ENCODE measurements around the gene ZNF281.
"Not testable (repeated sequence)": the region's sequence is repeated elsewhere in the genome, so short reads cannot be mapped to it uniquely, and the experiment has no call there.

The ZNF281 gene, protein sequence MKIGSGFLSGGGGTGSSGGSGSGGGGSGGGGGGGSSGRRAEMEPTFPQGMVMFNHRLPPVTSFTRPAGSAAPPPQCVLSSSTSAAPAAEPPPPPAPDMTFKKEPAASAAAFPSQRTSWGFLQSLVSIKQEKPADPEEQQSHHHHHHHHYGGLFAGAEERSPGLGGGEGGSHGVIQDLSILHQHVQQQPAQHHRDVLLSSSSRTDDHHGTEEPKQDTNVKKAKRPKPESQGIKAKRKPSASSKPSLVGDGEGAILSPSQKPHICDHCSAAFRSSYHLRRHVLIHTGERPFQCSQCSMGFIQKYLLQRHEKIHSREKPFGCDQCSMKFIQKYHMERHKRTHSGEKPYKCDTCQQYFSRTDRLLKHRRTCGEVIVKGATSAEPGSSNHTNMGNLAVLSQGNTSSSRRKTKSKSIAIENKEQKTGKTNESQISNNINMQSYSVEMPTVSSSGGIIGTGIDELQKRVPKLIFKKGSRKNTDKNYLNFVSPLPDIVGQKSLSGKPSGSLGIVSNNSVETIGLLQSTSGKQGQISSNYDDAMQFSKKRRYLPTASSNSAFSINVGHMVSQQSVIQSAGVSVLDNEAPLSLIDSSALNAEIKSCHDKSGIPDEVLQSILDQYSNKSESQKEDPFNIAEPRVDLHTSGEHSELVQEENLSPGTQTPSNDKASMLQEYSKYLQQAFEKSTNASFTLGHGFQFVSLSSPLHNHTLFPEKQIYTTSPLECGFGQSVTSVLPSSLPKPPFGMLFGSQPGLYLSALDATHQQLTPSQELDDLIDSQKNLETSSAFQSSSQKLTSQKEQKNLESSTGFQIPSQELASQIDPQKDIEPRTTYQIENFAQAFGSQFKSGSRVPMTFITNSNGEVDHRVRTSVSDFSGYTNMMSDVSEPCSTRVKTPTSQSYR

DNA sequence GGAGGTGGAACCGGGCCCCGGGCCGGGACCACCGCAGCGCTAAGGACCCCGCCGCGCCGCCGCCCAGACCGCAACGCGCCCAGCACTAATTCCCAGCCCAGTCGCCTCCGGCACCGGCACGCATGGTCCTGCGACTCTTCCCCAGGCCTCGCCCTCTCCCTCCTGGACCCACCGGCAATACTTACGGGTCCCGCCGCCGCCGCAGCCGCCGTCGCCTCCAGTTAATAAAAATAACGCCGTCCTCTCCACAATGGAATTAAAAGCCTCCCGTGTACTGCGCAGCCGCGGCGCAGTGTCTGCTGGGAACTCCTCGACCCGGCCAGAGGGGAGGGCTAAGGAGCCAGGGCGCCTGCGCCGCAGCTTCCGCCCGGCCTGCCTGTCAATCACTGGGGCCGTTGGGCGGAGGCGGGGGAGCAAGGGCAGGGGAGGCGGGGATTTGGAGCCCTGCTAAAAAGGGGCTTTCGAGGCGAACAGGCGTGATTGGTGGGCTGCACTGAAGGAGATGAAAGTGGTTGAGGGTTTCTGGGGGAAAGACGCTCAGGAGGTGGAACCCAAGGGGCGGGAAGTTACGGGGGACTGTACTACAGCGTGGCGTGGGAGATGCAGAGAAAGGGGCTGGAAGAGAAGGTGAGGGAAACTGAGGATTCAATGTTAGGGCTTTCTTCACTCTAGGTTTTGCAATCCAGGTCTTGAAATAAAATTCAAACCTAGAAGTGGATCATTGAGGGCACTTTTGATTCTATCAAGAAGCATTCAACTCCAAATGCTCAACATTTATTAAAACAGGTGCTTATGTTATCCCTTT, at the start of gene ZNF281:
ZNF281 (minus strand) TSS at position 276 of the 805 bp plus-strand sequence. CDS start 331 bp downstream, outside the sequence.
- peak within 1 kb of the TSS; percentile 83 for H3K4me3 ChIP-seq (ENCODE audit: low read depth, low read length)

DNA sequence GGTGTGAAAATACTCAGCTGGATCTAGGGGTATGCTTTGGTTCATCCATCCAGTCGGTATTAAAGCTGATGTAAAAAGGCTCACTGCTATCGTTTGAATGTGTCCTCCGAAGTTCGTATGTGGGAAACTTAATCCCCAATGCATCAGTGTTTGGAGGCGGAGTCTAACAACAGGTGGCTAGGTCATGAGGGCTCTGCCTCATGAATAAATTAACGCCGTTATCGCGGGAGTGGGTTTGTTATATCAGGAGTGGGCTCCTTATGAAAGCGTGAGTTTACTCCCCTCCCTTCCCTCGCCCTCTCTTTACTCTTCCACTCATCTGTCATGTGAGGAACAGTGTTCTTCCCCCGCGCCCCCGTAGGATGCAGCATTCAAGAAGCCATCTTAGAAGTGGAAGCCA, 48.9 kb upstream of the ZNF281 start:
- H3K4me3 ChIP-seq (ENCODE audit: low read depth, low read length) = no peak overlapping the region

DNA sequence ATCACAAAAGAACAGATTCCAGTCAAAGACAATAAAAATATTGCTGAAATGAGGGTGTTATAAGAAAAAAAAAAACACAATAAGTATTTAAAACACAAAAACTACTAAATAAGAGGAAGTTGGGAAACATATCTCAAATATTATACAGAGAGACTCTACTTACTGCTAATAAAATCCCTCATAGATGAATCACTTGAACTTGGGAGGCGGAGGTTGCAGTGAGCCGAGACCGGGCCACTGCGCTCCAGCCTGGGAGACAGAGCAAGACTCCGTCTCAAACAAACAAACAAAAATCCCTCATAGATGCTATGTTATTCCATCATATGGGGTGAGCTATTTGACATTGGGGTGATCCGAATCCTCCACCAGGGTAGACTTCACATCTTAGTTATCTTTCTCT, 48.0 kb upstream of the ZNF281 start:
- H3K4me3 ChIP-seq (ENCODE audit: low read depth, low read length) = no peak overlapping the region

DNA sequence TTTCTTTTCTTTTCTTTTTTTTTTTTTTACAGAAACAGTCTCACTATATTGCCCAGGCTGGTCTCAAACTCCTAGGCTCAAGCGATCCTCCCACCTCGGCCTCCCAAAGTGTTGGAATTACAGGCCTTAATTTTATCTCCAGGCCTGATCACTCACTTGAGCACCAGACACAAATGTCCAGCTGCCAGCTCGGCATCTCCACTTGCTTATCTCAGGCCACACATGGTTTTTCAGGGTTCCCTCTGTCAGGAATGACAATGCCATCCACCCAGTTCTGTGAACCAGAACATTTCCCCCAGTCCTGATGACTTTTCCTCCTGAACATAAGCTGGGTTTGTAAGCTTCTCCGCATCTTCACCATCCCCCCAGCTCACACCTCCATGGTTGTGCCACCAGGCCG, 44.6 kb upstream of the ZNF281 start:
- no peak overlapping the region for H3K4me3 ChIP-seq (ENCODE audit: low read depth, low read length)

GRCh38 chr1:200453553-200453905, 43.7 kb upstream of the ZNF281 start:
- no peak overlapping the region for H3K4me3 ChIP-seq (ENCODE audit: low read depth, low read length)

DNA sequence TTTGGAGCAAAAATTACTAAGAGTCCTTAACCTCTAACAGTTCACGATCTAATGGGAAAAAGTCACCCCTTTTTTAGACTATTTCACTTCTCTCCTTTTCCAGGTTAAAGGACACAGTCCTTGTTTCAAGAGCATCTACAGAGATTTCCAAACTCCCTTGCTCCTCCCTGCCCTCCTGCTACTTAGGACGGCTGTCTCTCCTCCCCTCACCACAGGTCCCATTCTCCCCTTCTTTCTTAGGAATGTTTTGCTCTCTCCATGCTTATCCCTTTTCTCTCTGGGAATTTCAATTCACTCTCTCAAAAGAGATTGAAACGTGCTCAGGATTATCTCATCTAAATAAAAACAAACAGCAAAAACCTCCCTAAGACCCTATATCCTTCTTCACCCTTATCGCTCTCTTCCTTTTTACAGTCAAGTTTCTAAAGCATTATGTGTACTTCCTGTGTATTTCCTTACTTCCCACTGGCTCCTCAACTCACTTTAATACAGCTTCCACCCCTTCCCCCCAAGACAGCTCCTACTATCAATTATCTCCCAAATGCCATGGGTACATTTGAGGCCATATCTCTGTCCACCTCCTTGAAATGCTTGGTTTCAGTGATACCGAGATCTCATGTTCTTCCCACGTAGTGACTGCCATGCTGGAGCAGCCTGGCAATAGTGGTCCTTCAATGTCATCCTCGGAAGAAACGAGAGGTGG, 43.2 kb upstream of the ZNF281 start:
- no peak overlapping the region for H3K4me3 ChIP-seq (ENCODE audit: low read depth, low read length)

- no peak overlapping the region for H3K4me3 ChIP-seq (ENCODE audit: low read depth, low read length)
These were observed 38.4 kb upstream of the ZNF281 start for GRCh38 chr1:200448034-200448762.

DNA sequence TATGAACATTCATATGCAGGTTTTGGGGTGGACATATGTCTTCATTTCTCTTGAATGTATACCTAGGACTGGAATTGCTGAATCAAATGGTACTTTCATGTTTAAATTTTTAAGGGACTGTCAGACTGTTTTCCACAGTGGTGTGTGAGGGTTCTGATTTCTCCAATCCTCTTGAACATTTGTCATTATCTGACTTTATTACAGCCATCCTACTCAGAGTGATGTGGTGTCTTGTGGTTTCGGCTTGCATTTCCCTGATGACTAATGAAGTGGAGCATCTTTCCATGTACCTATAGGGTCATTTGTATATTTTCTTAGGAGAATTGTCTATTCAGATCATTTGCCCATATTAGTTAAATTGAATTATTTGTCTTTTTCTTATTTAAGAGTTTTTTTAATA, 35.4 kb upstream of the ZNF281 start:
- no peak overlapping the region for H3K4me3 ChIP-seq (ENCODE audit: low read depth, low read length)

- H3K4me3 ChIP-seq (ENCODE audit: low read depth, low read length) = no peak overlapping the region
These were observed 34.6 kb upstream of the ZNF281 start for GRCh38 chr1:200444478-200444877.

DNA sequence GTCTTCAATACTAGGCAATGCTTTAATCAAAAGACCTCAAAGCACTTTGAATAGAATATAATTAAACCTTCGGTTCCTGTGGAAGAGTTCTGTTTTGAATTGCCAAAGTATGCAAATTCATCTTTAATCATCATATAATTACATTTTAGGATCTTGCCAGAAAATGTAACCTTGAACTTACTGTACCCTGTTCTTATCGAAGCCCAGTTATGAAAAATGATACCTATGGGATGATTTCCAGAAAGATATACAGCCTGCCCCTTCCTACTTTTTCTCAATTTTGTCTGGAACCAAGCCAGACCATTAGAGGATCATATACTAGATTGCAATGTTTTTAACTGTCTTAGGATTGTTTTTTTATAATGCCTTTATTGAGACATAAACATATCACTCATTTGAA, 34.0 kb upstream of the ZNF281 start:
- no peak overlapping the region for H3K4me3 ChIP-seq (ENCODE audit: low read depth, low read length)

- no peak overlapping the region for H3K4me3 ChIP-seq (ENCODE audit: low read depth, low read length)
These were observed 32.8 kb upstream of the ZNF281 start for GRCh38 chr1:200442537-200443156.

DNA sequence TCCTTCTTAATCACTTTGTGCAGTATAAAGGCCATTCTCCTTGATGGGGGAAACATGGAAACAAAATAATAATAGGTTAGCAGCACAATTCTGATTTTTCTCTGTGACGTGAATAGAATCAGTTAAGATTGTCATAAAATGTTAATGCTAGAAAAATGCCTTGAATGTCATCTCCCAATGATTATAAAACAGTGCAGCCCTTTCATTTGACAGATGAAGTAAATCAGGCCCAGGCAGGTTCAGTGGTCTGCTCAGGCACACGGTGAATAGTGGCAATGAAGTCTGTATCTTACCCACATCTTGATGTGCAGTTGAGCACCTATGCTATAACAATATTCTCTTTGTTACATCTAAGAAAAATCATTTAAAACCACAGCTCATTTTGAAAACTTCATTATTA, 32.2 kb upstream of the ZNF281 start:
- no peak overlapping the region for H3K4me3 ChIP-seq (ENCODE audit: low read depth, low read length)

GRCh38 chr1:200438911-200439310, 29.1 kb upstream of the ZNF281 start:
- H3K4me3 ChIP-seq (ENCODE audit: low read depth, low read length) = no peak overlapping the region

- H3K4me3 ChIP-seq (ENCODE audit: low read depth, low read length) = not testable (repeated sequence)
These were observed 28.6 kb upstream of the ZNF281 start for GRCh38 chr1:200438413-200438812.

DNA sequence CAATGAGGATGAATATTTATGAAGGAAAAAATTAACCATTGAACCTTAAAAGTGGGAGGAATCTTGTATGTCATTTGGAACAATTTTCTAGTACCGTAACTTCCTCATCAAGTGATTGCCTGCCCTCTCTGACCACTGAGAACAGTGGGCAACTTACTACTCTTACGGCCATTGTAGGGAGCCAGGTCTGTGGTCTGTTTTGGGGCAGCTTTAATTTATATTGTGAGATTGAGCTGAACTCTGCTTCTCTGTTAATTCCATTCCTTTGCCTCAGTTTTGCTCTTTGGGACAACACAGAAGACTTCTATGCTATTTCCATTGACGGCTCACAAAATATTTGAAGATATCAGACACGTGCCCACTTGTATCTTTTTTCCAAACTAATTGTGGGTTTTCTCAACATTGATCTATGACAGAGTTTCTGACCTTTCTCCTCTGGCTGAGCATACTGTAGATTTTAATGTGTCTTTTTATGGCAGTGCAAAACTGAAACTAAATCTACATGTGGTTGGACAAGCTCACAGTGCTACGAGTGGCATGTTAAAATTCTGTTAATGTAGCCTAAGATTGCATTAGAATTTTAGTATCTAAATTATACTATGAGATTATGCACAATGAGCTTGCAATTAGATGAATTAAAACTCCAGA, 27.8 kb upstream of the ZNF281 start:
- H3K4me3 ChIP-seq (ENCODE audit: low read depth, low read length) = no peak overlapping the region

GRCh38 chr1:200437088-200437487, 27.3 kb upstream of the ZNF281 start:
- H3K4me3 ChIP-seq (ENCODE audit: low read depth, low read length) = no peak overlapping the region

GRCh38 chr1:200436436-200436835, 26.6 kb upstream of the ZNF281 start:
- H3K4me3 ChIP-seq (ENCODE audit: low read depth, low read length) = no peak overlapping the region

DNA sequence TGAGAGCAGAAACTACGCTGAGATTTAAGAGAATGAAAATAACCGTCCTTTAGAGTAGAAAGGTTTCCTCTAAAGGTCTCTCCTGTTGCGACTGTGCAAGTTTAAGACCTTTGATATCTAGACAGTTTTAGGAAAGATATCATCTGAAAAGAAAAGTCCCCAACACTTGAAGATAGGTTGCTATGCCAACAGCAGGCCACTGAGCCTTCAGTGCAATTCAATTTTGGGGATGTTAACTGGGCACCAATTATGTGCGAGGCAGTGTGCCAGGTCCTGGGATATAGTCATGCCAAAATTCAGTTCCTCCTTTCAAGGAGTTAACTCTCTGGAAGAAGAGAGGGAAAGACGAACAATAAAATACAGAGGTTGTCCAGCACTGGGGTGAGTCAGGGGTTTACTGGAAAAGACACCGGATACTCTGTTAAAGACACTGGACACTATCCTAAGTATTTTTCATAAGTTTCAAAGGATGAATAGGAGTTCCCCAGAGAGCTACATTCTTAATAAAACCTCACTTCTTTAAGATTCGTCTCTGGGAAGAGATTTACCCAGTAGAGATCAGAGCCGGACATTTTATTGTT, 25.5 kb upstream of the ZNF281 start:
- no peak overlapping the region for H3K4me3 ChIP-seq (ENCODE audit: low read depth, low read length)

DNA sequence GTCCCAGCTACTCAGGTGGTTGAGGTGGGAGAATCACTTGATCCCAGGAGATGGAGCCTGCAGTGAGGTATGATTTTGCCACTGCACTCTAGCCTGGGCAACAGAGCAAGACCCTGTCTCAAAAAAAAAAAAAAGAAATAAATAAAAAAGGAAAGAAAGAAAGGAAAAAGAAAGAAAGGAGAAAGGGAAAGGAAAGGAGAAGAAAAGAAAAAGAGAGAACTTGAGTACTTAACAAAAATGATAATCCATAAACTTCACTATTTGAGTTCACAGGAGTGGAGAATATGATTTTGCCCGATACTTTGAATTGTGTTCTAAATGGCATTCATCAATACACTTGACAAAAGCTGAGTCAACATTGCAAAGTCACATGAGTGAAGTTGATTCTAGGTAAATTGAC, 23.8 kb upstream of the ZNF281 start:
- no peak overlapping the region for H3K4me3 ChIP-seq (ENCODE audit: low read depth, low read length)

Measured in iPS-11a (cell line).